Hepatocyte (in vitro differentiated cells): ENCODE data around the gene ZCCHC24. TPM values are rescaled to one million over a fixed set of nuclear protein-coding genes. Genes with fewer than 3 reads are reported as not detected.

ENCODE experiments used
- DNase-seq: peaks from one replicate; pipeline ENCODE4 v3.0.0-alpha.2; 2016; ENCODE audit warnings: low spot score
- H2AFZ ChIP-seq: fragments of 200-600 bp; sonication (generic); 2 replicates; pipeline ENCODE4 v1.6.0; 2016; ENCODE audit warnings: antibody characterized with exemption, mild to moderate bottlenecking
- H3K27ac ChIP-seq: fragments of 200-600 bp; sonication (generic); 2 replicates; pipeline ENCODE4 v1.5.1; 2016; ENCODE audit warnings: mild to moderate bottlenecking
- H3K27me3 ChIP-seq: fragments of 200-600 bp; sonication (generic); 2 replicates; pipeline ENCODE4 v1.6.1; 2016
- H3K36me3 ChIP-seq: fragments of 200-600 bp; sonication (generic); replicated peaks from 2 replicates; pipeline ENCODE4 v1.5.1; 2016; ENCODE audit warnings: low read depth; ENCODE audit not compliant: insufficient read depth
- H3K4me1 ChIP-seq: fragments of 200-600 bp; sonication (generic); 2 replicates; pipeline ENCODE4 v1.5.1; 2016; ENCODE audit warnings: mild to moderate bottlenecking, moderate library complexity; ENCODE audit not compliant: insufficient read depth
- H3K4me2 ChIP-seq: fragments of 200-600 bp; sonication (generic); 2 replicates; pipeline ENCODE4 v1.6.0; 2016
- H3K4me3 ChIP-seq: fragments of 200-600 bp; sonication (generic); 2 replicates; pipeline ENCODE4 v1.5.1; 2016; ENCODE audit warnings: mild to moderate bottlenecking
- H3K79me2 ChIP-seq: fragments of 200-600 bp; sonication (generic); 2 replicates; pipeline ENCODE4 v1.6.0; 2017; ENCODE audit warnings: mild to moderate bottlenecking
- H3K9me2 ChIP-seq: fragments of 200-600 bp; sonication (generic); replicated peaks from 2 replicates; pipeline ENCODE4 v1.6.0; 2017; ENCODE audit warnings: mild to moderate bottlenecking; ENCODE audit not compliant: insufficient read depth
- H3K9me3 ChIP-seq: fragments of 200-600 bp; sonication (generic); 2 replicates; pipeline ENCODE4 v1.5.1; 2016; ENCODE audit warnings: low read depth, mild to moderate bottlenecking
- H4K20me1 ChIP-seq: fragments of 200-600 bp; sonication (generic); 2 replicates; pipeline ENCODE4 v1.6.0; 2016; ENCODE audit warnings: mild to moderate bottlenecking; ENCODE audit not compliant: insufficient read depth, poor library complexity, severe bottlenecking
- EZH2 ChIP-seq: fragments of 200-600 bp; sonication (generic); IDR thresholded peaks from 2 replicates; pipeline ENCODE4 v1.6.1; 2016; ENCODE audit warnings: antibody characterized with exemption, mild to moderate bottlenecking, borderline replicate concordance
- EZH2phosphoT487 ChIP-seq: fragments of 200-600 bp; sonication (generic); IDR thresholded peaks from one replicate; pipeline ENCODE4 v1.6.1; 2018; ENCODE audit warnings: antibody characterized with exemption, mild to moderate bottlenecking, low read depth, moderate library complexity; ENCODE audit not compliant: unreplicated experiment, severe bottlenecking
- WGBS: methylation state at CpG from one replicate; pipeline ENCODE4 v1.1.6; 2016; ENCODE audit warnings: low lambda C conversion rate; ENCODE audit errors: missing lambda C conversion rate; 5-methylcytosine and 5-hydroxymethylcytosine counted together
- polyA plus RNA-seq: library from polyadenylated mRNA; unstranded; fragments of >200 nt; fragmentation: Nextera tagmentation; extraction: Ambion mirVana; gene quantifications from 2 replicates; pipeline ENCODE4 v1.2.1, GENCODE V29; 2016
- total RNA-seq: library from RNA; depleted of rRNA; stranded (reverse); fragments of >200 nt; gene quantifications from 2 replicates; pipeline ENCODE4 v1.2.3, GENCODE V29; 2014
- TF ChIP-seq, protein P1 (sequence below): fragments of 200-600 bp; sonication (generic); IDR thresholded peaks from 2 replicates; pipeline ENCODE4 v1.5.1; 2016; ENCODE audit warnings: antibody characterized with exemption, mild to moderate bottlenecking; ENCODE audit not compliant: poor library complexity

Gene ZCCHC24
- total and polyA plus RNA-seq, 2 experiments from 2014 or later = 20.1 to 20.6 TPM

DNA sequence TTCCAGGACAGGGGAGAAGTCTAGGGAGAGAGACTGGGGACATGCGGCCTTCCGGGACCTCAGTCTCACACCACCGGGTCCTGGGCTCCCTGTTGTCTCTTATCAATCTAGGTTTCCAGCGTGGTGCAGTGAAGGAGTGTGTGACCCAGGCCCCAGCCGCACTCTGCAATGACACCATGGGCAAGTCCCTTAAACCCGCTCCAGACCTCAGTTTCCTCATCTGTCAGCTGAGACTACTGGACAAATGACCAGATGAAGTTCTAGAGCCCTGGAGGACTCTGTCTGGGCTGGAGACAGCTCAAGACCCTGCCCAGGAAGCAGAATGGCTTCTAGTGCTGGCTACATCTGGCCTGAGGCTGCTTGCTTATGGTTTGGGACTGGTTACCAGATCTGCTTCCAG lies 46.8 kb upstream of the ZCCHC24 start:
- Histone ChIP-seq H3K4me2 (no peak overlapping the region), H3K36me3 (no peaks in the 10 kb centered on the region), H3K27ac (no peak overlapping the region)

GRCh38 chr10:79491143-79491835 lies 45.9 kb upstream of the ZCCHC24 start:
- Histone ChIP-seq H3K4me2 (no peak overlapping the region), H3K27ac (peak overlapping the region; percentile 57), H3K4me3 (no peak overlapping the region), H4K20me1 (no peaks in the 10 kb centered on the region), H3K27me3 (no peaks in the 10 kb centered on the region), H3K9me2 (no peaks in the 10 kb centered on the region), H3K79me2 (no peaks in the 10 kb centered on the region), H2AFZ (no peak overlapping the region), H3K4me1 (peaks cover 17% of the 10 kb centered on the region), H3K36me3 (no peaks in the 10 kb centered on the region), H3K9me3 (no peaks in the 10 kb centered on the region)
- WGBS = 91% methylated on average over 6 of the region's 6 CpGs
- no peak for DNase-seq
- TF ChIP-seq, protein P1, sequence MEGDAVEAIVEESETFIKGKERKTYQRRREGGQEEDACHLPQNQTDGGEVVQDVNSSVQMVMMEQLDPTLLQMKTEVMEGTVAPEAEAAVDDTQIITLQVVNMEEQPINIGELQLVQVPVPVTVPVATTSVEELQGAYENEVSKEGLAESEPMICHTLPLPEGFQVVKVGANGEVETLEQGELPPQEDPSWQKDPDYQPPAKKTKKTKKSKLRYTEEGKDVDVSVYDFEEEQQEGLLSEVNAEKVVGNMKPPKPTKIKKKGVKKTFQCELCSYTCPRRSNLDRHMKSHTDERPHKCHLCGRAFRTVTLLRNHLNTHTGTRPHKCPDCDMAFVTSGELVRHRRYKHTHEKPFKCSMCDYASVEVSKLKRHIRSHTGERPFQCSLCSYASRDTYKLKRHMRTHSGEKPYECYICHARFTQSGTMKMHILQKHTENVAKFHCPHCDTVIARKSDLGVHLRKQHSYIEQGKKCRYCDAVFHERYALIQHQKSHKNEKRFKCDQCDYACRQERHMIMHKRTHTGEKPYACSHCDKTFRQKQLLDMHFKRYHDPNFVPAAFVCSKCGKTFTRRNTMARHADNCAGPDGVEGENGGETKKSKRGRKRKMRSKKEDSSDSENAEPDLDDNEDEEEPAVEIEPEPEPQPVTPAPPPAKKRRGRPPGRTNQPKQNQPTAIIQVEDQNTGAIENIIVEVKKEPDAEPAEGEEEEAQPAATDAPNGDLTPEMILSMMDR = peak; percentile 24
- TF ChIP-seq EZH2 = no peak
- no peak for TF ChIP-seq EZH2phosphoT487

More for the DNA sequence above, 46.8 kb upstream of the ZCCHC24 start:
- TF ChIP-seq EZH2 (no peak), EZH2phosphoT487 (no peak)
- TF ChIP-seq, protein P1 = no peak
- Histone ChIP-seq H3K27me3 (no peaks in the 10 kb centered on the region), H3K4me1 (peaks cover 17% of the 10 kb centered on the region), H3K4me3 (no peak overlapping the region), H4K20me1 (no peaks in the 10 kb centered on the region), H3K79me2 (no peaks in the 10 kb centered on the region), H3K9me3 (no peaks in the 10 kb centered on the region), H3K9me2 (no peaks in the 10 kb centered on the region), H2AFZ (no peak overlapping the region)
- 96% methylated on average over 6 of the region's 6 CpGs for WGBS
- peak; percentile 1 for DNase-seq

DNA sequence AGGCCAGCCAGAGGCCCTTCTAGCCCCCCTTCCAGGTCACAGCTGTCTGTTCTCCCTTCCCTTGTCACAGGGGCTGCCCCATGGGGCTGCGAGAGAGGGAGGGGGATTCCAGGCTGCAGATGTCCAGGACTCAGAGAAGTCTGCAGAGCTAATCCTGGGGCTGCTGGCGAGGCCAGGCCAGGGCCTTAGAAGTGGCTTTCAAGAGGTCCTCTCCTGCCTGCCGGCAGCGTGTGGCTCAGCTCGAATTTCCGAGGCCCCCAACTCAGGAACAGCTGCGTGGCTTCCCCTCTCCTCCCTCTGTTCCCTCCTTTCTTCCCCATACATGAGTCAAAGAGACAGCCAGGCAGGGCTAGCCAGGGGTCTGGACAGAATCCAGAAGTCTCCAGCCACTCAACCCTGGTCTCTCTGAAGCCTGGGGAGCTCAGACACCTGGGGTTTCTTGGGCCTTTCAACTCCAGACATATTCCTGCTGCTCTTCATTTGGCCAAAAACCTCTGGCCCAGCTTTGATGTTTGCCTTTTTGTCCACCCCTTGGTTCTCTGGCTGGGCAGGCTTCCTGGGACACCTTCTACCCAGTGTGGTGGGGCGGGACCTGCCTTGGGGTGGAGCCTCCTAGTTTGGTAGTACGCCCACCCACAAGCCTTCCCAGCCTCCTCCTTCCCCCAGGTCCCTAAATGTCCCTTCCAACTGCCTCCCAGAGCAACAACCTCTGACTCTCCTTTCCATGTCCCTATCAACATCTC lies 45.1 kb upstream of the ZCCHC24 start:
- WGBS = 69% methylated on average over 9 of the region's 9 CpGs
- no peaks in the 10 kb centered on the region for H3K27me3 ChIP-seq
- TF ChIP-seq, protein P1 = no peak
- TF ChIP-seq EZH2 (no peak), EZH2phosphoT487 (no peak)
- peaks cover 17% of the 10 kb centered on the region for H3K4me1 ChIP-seq
- no peak overlapping the region for H3K4me2 ChIP-seq
- H2AFZ ChIP-seq = peak overlapping the region; percentile 40
- H3K9me2 ChIP-seq = no peaks in the 10 kb centered on the region
- peak; percentile 41 for DNase-seq
- H3K27ac ChIP-seq = peak overlapping the region; percentile 57
- H3K36me3 ChIP-seq = no peaks in the 10 kb centered on the region
- no peaks in the 10 kb centered on the region for H4K20me1 ChIP-seq
- no peaks in the 10 kb centered on the region for H3K79me2 ChIP-seq
- H3K4me3 ChIP-seq = no peak overlapping the region
- H3K9me3 ChIP-seq = no peaks in the 10 kb centered on the region
